ENCODE measurements around the gene MAIP1.

Gene MAIP1

DNA sequence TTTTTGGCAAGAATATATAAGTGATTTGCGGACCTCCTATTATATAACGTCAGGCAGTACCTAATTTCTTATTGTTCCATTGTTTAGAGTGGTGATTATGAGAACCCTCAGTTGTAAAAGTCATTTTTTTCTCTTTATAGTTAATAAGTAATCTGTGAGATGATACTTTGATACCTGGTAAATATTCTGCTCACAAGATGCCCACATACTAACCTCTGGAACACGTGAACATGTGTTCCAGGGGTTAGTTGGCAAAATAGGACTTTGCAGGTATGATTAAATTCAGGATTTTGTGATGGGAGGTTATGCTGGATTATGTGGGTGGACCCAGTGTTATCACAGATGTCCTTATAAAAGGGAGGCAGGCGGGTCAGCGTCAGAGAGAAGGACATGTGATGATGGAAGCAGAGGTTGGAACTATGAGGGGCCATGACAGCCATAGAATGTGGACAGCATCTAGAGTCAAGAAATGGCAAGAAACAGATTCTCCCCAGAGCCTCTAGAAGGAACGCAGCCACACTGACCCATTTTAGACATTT lies 16.8 kb downstream of the MAIP1 start:
- DNase-seq: no peak
- H3K27me3 ChIP-seq (ENCODE audit: insufficient read depth, low read depth, severe bottlenecking): no peaks in the 10 kb centered on the region
- peaks cover under 1% of the 10 kb centered on the region for H3K36me3 ChIP-seq
- H3K9me3 ChIP-seq (ENCODE audit: severe bottlenecking): no peaks in the 10 kb centered on the region
- no peak overlapping the region for H3K4me3 ChIP-seq (ENCODE audit: low read depth, low read length)
- no peak overlapping the region for H3K27ac ChIP-seq
- TF ChIP-seq, protein P1, sequence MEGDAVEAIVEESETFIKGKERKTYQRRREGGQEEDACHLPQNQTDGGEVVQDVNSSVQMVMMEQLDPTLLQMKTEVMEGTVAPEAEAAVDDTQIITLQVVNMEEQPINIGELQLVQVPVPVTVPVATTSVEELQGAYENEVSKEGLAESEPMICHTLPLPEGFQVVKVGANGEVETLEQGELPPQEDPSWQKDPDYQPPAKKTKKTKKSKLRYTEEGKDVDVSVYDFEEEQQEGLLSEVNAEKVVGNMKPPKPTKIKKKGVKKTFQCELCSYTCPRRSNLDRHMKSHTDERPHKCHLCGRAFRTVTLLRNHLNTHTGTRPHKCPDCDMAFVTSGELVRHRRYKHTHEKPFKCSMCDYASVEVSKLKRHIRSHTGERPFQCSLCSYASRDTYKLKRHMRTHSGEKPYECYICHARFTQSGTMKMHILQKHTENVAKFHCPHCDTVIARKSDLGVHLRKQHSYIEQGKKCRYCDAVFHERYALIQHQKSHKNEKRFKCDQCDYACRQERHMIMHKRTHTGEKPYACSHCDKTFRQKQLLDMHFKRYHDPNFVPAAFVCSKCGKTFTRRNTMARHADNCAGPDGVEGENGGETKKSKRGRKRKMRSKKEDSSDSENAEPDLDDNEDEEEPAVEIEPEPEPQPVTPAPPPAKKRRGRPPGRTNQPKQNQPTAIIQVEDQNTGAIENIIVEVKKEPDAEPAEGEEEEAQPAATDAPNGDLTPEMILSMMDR (IDR thresholded peaks at IDR 0.05; ENCODE audit: low read depth, low read length): no peak

DNA sequence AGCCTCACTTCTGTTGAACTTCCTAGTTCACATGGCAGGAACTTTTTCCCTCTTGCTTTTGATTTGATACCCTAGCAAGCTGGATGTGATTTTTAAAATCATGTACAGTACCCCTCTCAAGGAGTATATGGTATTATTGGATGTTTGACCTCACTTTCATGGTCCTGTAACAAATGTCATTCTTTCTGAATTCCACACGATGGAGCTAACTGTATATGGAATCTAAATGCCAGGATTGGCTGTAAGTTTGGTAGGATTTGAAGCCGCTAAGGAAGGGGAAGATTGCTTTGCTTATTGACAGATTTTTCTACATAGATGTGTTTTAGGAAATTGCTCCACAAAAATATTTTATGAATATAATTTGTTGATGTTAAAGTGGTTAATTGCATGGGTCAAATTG lies 18.3 kb downstream of the MAIP1 start:
- H3K27ac ChIP-seq: no peak overlapping the region
- DNase-seq: no peak
- no peak overlapping the region for H3K4me3 ChIP-seq (ENCODE audit: low read depth, low read length)
- no peaks in the 10 kb centered on the region for H3K9me3 ChIP-seq (ENCODE audit: severe bottlenecking)
- TF ChIP-seq, protein P1 (IDR thresholded peaks at IDR 0.05; ENCODE audit: low read depth, low read length): peak; percentile 24; the same call in 1 of the 2 replicates
- no peaks in the 10 kb centered on the region for H3K27me3 ChIP-seq (ENCODE audit: insufficient read depth, low read depth, severe bottlenecking)
- H3K36me3 ChIP-seq: no peaks in the 10 kb centered on the region; the same call in 1 of the 2 replicates

DNA sequence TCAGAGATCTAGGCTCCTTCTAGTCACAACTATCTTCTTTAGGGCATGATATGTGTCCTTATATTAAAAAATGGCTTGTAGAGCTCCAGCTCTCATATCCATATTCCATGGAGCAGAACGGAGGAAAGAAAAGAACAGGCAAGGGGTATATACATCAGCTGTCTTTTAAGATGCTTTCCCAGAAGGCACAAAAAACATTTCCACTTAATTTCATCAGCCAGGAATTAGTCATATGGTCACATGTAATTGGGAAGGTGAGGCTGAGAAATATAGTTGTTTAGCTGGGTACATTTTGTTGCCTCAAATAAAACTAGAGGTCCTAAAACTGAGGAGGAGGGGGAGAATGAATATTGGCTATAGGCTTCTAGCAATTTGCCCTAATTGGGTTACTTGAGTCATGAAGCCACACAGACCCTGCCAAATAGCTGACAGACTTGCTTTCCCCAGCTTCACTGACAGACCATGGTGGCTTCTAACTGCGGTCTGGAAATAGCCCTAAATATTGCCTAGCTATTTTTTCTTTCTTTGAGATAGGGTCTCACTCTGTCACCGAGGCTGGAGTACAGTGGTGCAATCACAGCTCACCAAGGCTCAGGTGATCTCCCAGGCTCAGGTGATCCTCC lies 20.0 kb downstream of the MAIP1 start:
- no peaks in the 10 kb centered on the region for H3K27me3 ChIP-seq (ENCODE audit: insufficient read depth, low read depth, severe bottlenecking)
- DNase-seq: no peak
- TF ChIP-seq, protein P1 (IDR thresholded peaks at IDR 0.05; ENCODE audit: low read depth, low read length): no peak

GRCh38 chr2:199977984-199978415 lies 22.6 kb downstream of the MAIP1 start:
- no peak for DNase-seq
- Histone ChIP-seq H3K9me3 (ENCODE audit: severe bottlenecking) (no peaks in the 10 kb centered on the region), H3K4me3 (ENCODE audit: low read depth, low read length) (no peak overlapping the region), H3K27me3 (ENCODE audit: insufficient read depth, low read depth, severe bottlenecking) (no peaks in the 10 kb centered on the region), H3K27ac (no peak overlapping the region), H3K36me3 (no peaks in the 10 kb centered on the region)
- TF ChIP-seq, protein P1 (IDR thresholded peaks at IDR 0.05; ENCODE audit: low read depth, low read length): no peak

More for the DNA sequence above, 20.0 kb downstream of the MAIP1 start:
- H3K4me3 ChIP-seq (ENCODE audit: low read depth, low read length): no peak overlapping the region
- no peak overlapping the region for H3K27ac ChIP-seq
- H3K9me3 ChIP-seq (ENCODE audit: severe bottlenecking): no peaks in the 10 kb centered on the region
- no peaks in the 10 kb centered on the region for H3K36me3 ChIP-seq

DNA sequence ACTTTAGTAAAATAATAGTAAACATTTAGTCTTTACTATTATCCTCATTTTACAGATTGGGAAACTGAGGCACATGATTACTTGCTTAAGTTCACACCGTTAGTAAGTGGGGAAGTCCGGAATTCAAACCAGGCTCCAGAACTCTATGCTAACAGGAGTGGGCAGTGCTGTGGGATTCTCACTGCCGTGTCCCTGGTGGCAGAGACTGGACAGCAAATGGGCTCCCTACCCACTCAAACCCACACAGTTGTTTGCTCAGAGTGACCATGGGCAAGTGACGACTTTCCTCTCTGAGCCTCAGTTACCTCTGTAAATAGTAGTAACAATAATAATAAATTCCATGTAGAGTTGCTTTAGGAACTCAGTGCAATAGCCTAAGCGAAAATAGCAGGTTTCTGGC lies 24.0 kb downstream of the MAIP1 start:
- Histone ChIP-seq H3K27ac (no peak overlapping the region), H3K9me3 (ENCODE audit: severe bottlenecking) (no peaks in the 10 kb centered on the region), H3K4me3 (ENCODE audit: low read depth, low read length) (no peak overlapping the region), H3K36me3 (no peaks in the 10 kb centered on the region), H3K27me3 (ENCODE audit: insufficient read depth, low read depth, severe bottlenecking) (no peaks in the 10 kb centered on the region)
- TF ChIP-seq, protein P1 (IDR thresholded peaks at IDR 0.05; ENCODE audit: low read depth, low read length): no peak
- no peak for DNase-seq
